ENCODE data around the gene ASTN2.

The ASTN2 gene

DNA sequence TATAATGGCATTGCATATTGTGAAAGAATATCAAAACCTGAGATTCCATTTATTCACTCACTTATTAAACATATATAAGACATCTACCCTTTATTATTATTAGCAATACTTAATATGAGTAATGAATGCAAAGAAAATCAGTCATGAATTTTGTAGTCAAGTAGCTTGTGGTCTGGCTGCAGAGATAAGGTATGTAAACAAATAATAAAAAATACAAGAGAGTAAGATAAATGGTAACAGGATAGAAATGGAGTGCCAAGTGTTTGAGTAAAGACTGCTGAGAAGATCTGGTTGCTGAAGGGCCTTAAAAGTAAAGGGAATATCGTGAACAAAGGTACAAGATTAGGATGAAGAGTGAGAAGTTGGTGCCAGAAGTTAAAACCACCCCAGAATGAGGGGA lies 709.3 kb downstream of the ASTN2 start:
- H3K36me3 ChIP-seq (ENCODE audit: control insufficient read depth, insufficient read depth, low read length): peaks cover 3% of the 10 kb centered on the region
- no peak overlapping the region for H3K4me3 ChIP-seq (replicated peaks; ENCODE audit: low read depth, low read length)
- H3K27me3 ChIP-seq (replicated peaks; ENCODE audit: control insufficient read depth, insufficient read depth, low read length): no peaks in the 10 kb centered on the region
- no peak for TF ChIP-seq CTCF (IDR thresholded peaks at IDR 0.05; ENCODE audit: insufficient read depth, low read length, poor library complexity, severe bottlenecking)
- no peak for DNase-seq (ENCODE audit: extremely low read depth, insufficient read length)

DNA sequence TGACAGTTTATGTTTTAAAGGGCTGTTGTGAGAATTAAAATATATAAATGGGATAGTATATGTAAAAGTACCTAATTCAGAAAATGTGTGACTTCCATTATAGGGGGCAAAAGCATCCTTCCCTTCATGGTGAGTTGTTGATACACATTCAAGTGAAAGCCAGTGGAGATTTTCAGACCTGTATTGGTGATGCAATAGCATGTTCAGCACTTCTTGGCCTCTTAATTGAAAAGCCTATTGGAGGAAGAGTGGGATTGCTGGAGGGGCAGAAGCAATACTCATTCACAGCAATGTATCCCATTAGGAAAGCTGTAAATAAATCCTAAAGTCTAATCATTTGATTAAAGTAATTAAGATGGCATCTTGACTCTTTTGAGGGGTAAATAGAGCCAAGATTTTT lies 710.4 kb downstream of the ASTN2 start:
- Histone ChIP-seq H3K36me3 (ENCODE audit: control insufficient read depth, insufficient read depth, low read length) (peaks cover 5% of the 10 kb centered on the region), H3K27me3 (replicated peaks; ENCODE audit: control insufficient read depth, insufficient read depth, low read length) (no peaks in the 10 kb centered on the region), H3K4me3 (replicated peaks; ENCODE audit: low read depth, low read length) (no peak overlapping the region)
- DNase-seq (ENCODE audit: extremely low read depth, insufficient read length): no peak
- no peak for TF ChIP-seq CTCF (IDR thresholded peaks at IDR 0.05; ENCODE audit: insufficient read depth, low read length, poor library complexity, severe bottlenecking)

DNA sequence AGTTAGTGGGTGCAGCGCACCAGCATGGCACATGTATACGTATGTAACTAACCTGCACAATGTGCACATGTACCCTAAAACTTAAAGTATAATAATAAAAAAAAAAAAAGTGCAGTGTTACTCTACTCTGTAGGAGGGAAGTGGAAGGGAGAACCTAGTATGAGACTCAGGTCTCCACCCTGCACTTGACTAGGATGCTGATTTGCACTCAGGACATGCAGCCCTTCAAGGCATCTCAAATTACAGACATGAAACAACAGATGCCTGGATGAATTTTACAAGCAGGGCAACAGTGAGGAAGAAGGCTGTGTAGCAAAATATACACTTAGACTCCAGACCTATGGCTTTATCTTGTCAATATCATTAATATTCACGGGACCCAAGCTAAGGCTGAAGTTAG lies 711.2 kb downstream of the ASTN2 start:
- no peaks in the 10 kb centered on the region for H3K27me3 ChIP-seq (replicated peaks; ENCODE audit: control insufficient read depth, insufficient read depth, low read length)
- H3K4me3 ChIP-seq (replicated peaks; ENCODE audit: low read depth, low read length): no peak overlapping the region
- peaks cover 9% of the 10 kb centered on the region for H3K36me3 ChIP-seq (ENCODE audit: control insufficient read depth, insufficient read depth, low read length)
- DNase-seq (ENCODE audit: extremely low read depth, insufficient read length): no peak
- TF ChIP-seq CTCF (IDR thresholded peaks at IDR 0.05; ENCODE audit: insufficient read depth, low read length, poor library complexity, severe bottlenecking): no peak

- H3K36me3 ChIP-seq (ENCODE audit: control insufficient read depth, insufficient read depth, low read length): peaks cover 17% of the 10 kb centered on the region
- no peak for TF ChIP-seq CTCF (IDR thresholded peaks at IDR 0.05; ENCODE audit: insufficient read depth, low read length, poor library complexity, severe bottlenecking)
- DNase-seq (ENCODE audit: extremely low read depth, insufficient read length): no peak
Observed at GRCh38 chr9:116701940-116702642, 712.8 kb downstream of the ASTN2 start.

DNA sequence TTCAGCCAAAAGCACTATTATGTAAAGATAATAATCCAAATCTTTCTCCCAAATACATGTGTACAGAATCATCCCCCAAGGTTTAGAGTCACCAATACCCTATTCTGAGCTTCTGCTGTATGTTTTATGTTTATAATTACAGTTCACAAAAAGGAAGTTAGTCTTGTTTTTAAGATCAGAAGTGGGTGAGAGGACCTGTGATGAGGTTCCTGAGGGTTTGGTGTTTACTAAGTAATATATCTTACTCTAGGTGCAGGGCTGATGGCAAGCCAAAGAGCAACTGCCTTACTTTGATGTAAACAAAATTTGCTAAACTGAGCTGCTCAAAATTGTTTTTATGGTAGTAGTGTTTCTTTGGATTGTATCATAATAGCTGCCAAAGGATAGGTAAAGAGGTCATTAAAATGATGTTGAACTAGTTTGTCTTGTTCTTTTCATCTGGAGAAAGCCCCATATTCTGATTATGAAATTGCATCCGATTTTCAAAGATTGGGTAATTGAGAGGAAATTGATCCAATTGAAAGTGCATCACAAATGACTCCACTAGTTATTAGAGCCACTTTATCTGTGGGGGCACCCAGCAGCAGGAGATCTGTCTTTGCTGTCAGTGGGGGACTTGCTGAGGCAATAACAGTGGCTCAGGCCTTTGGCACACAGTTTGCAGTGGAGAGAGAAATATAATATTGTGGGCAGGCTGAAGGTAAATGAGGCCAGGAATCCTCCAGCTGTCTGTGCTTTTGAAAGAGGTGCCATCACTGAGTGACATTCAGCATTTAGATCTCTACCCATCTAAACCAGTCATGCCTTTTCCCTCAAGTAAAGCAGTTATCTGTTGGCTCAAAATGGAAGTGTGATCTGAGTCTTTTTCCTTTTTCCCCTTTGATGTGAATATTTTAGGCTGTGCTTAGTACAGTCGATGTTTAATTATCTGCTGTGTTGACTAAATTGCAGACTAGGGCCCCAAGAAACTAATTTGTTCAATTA lies 713.7 kb downstream of the ASTN2 start:
- no peak for DNase-seq (ENCODE audit: extremely low read depth, insufficient read length)
- Histone ChIP-seq H3K36me3 (ENCODE audit: control insufficient read depth, insufficient read depth, low read length) (peaks cover 17% of the 10 kb centered on the region), H3K4me3 (replicated peaks; ENCODE audit: low read depth, low read length) (no peak overlapping the region), H3K27me3 (replicated peaks; ENCODE audit: control insufficient read depth, insufficient read depth, low read length) (no peaks in the 10 kb centered on the region)
- TF ChIP-seq CTCF (IDR thresholded peaks at IDR 0.05; ENCODE audit: insufficient read depth, low read length, poor library complexity, severe bottlenecking): no peak

More at GRCh38 chr9:116701940-116702642, 712.8 kb downstream of the ASTN2 start:
- Histone ChIP-seq H3K27me3 (replicated peaks; ENCODE audit: control insufficient read depth, insufficient read depth, low read length) (no peaks in the 10 kb centered on the region), H3K4me3 (replicated peaks; ENCODE audit: low read depth, low read length) (no peak overlapping the region)

Measured in GM06990 (cell line).